K562 (cell line): ENCODE data around the gene ZNF500. TPM values are rescaled to one million over a fixed set of nuclear protein-coding genes. Genes with fewer than 3 reads are reported as not detected.

Experiments
- ATAC-seq: fragments of 200-7000 bp; cut with Tn5 transposase; 3 replicates; pipeline ENCODE4 v1.9.1; 2020; ENCODE audit warnings: moderate library complexity
- BruUV-seq: library from RNA; stranded (reverse); fragments of 400-500 nt; replicated peaks from 2 replicates; lab custom pipeline; 2021; lab: Mats Ljungman, UMichigan
- CTCF ChIA-PET: fragments of 300-600 bp; formaldehyde crosslinking; extraction: SDS; loops from one replicate; lab custom pipeline; 2021; ENCODE audit warnings: low intra/inter-chr PET ratio; lab: Yijun Ruan, JAX
- POLR2A ChIA-PET: fragments of 300-600, 350-650 bp; sonication (Branson Sonifier 250); formaldehyde crosslinking; extraction: SDS; loops from one replicate; lab custom pipeline; 2021; ENCODE audit warnings: antibody characterized with exemption, inconsistent platforms; lab: Yijun Ruan, JAX
- DNase-seq, 4 experiments: peaks; one replicate each; pipeline versions ENCODE4 v3.0.0 to v3.0.0-alpha.2; 2011 to 2018; ENCODE audit warnings: low spot score in 3 of 4, mixed read lengths in 3 of 4; ENCODE audit errors: extremely low read depth in 1 of 4
- FAIRE-seq: peaks from 2 replicates; lab custom pipeline; 2011; peaks lifted over from hg19 to GRCh38; lab: Jason Lieb, UNC
- H2AFZ ChIP-seq: 2 replicates; pipeline ENCODE4 v1.6.0; 2011; ENCODE audit warnings: low read depth, low read length, control low read depth, inconsistent platforms
- H3K27ac ChIP-seq: fragments of 200-600 bp; 3 replicates; pipeline ENCODE4 v1.8.0; 2011; ENCODE audit warnings: low read depth, mild to moderate bottlenecking, control low read depth, inconsistent platforms, low read length, moderate library complexity, mixed read lengths; ENCODE audit errors: extremely low read depth
- H3K27me3 ChIP-seq, 2 experiments: fragments of 300-600 bp in 1 of 2; 2 replicates in 1 of 2; 3 replicates in 1 of 2; pipeline versions ENCODE4 v1.6.0 to v1.8.0; 2011; ENCODE audit warnings: inconsistent platforms in 2 of 2, low read length in 2 of 2, mild to moderate bottlenecking in 1 of 2, mixed read lengths in 1 of 2, moderate library complexity in 1 of 2; ENCODE audit not compliant: control insufficient read depth in 2 of 2, insufficient read depth in 2 of 2
- H3K36me3 ChIP-seq: fragments of 300-600 bp; 3 replicates; pipeline ENCODE4 v1.8.0; 2011; ENCODE audit warnings: mild to moderate bottlenecking, low read length, inconsistent platforms; ENCODE audit not compliant: control insufficient read depth, insufficient read depth
- H3K4me1 ChIP-seq, 2 experiments: fragments of 200-600 bp in 1 of 2; replicated peaks in 1 of 2; 2 replicates in 1 of 2; 3 replicates in 1 of 2; pipeline versions ENCODE4 v1.5.1 to v1.8.0; 2011; ENCODE audit warnings: inconsistent platforms in 2 of 2, low read length in 2 of 2, mild to moderate bottlenecking in 1 of 2, mixed read lengths in 1 of 2, moderate library complexity in 1 of 2; ENCODE audit not compliant: control insufficient read depth in 2 of 2, insufficient read depth in 2 of 2
- H3K4me2 ChIP-seq: 2 replicates; pipeline ENCODE4 v1.6.1; 2011; ENCODE audit warnings: low read length, control low read depth, inconsistent platforms, mixed read lengths; ENCODE audit not compliant: insufficient read depth
- H3K4me3 ChIP-seq: fragments of 200-600 bp; sonication (generic), shearing (Covaris generic); 2 replicates; pipeline ENCODE4 v1.5.1; 2016; ENCODE audit warnings: control low read depth, inconsistent platforms
- H3K79me2 ChIP-seq: fragments of 200-600 bp; 3 replicates; pipeline ENCODE4 v1.8.0; 2011; ENCODE audit warnings: low read length, inconsistent platforms; ENCODE audit not compliant: control insufficient read depth, insufficient read depth
- H3K9ac ChIP-seq, 2 experiments: 2 replicates each; pipeline versions ENCODE4 v1.6.0 to v1.6.1; 2011; ENCODE audit warnings: low read depth in 2 of 2, low read length in 2 of 2, control low read depth in 1 of 2, inconsistent platforms in 1 of 2, mild to moderate bottlenecking in 1 of 2, mixed read lengths in 1 of 2; ENCODE audit not compliant: insufficient read depth in 1 of 2
- H3K9me1 ChIP-seq: one replicate; pipeline ENCODE4 v1.6.0; 2011; ENCODE audit warnings: inconsistent platforms, mild to moderate bottlenecking, low read length, moderate library complexity; ENCODE audit not compliant: control insufficient read depth, insufficient read depth
- H3K9me3 ChIP-seq: replicated peaks from 2 replicates; pipeline ENCODE4 v1.5.1; 2011; ENCODE audit warnings: low read depth, low read length, inconsistent platforms; ENCODE audit not compliant: control insufficient read depth, insufficient read depth
- H4K20me1 ChIP-seq: replicated peaks from 2 replicates; pipeline ENCODE4 v1.6.1; 2011; ENCODE audit warnings: low read length, inconsistent platforms, mixed read lengths; ENCODE audit not compliant: control insufficient read depth, insufficient read depth
- POLR2G ChIP-seq: fragments of 200-400 bp; formaldehyde crosslinking; IDR thresholded peaks from 2 replicates; pipeline ENCODE4 v1.6.1; 2017; ENCODE audit warnings: low read depth, mild to moderate bottlenecking, antibody characterized with exemption, low read length, moderate library complexity
- RFX7 ChIP-seq: fragments of 250-450 bp; sonication (Bioruptor Pico); IDR thresholded peaks from 2 replicates; pipeline ENCODE4 v1.5.1; 2021; ENCODE audit warnings: mild to moderate bottlenecking
- WGBS: fragments of 100-300 bp; shearing (Covaris generic); methylation state at CpG from one replicate; pipeline ENCODE4 v1.1.6; 2016; ENCODE audit warnings: low coverage, mixed read lengths; ENCODE audit not compliant: insufficient coverage; ENCODE audit errors: missing lambda C conversion rate; 5-methylcytosine and 5-hydroxymethylcytosine counted together
- in situ Hi-C: fragments of 300-500 bp; cut with MboI; formaldehyde crosslinking; loops from 4 replicates; pipeline ENCODE4 v1.15.0; 2018; ENCODE audit warnings: inconsistent platforms, mixed read lengths
- intact Hi-C: fragments of 100-400 bp; cut with micrococcal nuclease; formaldehyde crosslinking; loops from 2 replicates; pipeline ENCODE4 v1.14.2; 2022
- polyA plus RNA-seq, 8 experiments: library from polyadenylated mRNA; depleted of rRNA in 4 of 8; stranded (reverse) in 5 of 8; unstranded in 3 of 8; fragments of >200 nt; fragmentation: Nextera tagmentation in 2 of 8; fragmentation: Illumina TruSeq in 1 of 8; extraction: Ambion mirVana in 2 of 8; extraction: Trizol in 1 of 8; gene quantifications; 2 replicates each; pipeline versions ENCODE4 v1.2.1 to v1.2.3, GENCODE V29; 2011 to 2014; ENCODE audit warnings: inconsistent platforms in 1 of 8, missing spikeins in 1 of 8
- total RNA-seq, 7 experiments: library from RNA; depleted of rRNA in 6 of 7; stranded (reverse); fragments of >200 nt in 6 of 7; fragmentation: Illumina TruSeq in 2 of 7; extraction: Trizol in 2 of 7; gene quantifications; 2 replicates each; pipeline versions ENCODE4 v1.2.1 to v1.2.3, GENCODE V29; 2011 to 2021; ENCODE audit warnings: low replicate concordance in 1 of 7
- TF ChIP-seq, protein P1 (sequence below): sonication (generic); formaldehyde crosslinking; IDR thresholded peaks from 2 replicates; pipeline ENCODE4 v1.8.1; 2023; ENCODE audit warnings: mild to moderate bottlenecking, missing genetic modification reagents
- TF ChIP-seq, protein P2 (sequence below): IDR thresholded peaks from 2 replicates; pipeline ENCODE4 v1.6.1; 2012; ENCODE audit warnings: low read depth, low read length, improper control_type of control experiment, borderline replicate concordance

Gene ZNF500
- total and polyA plus RNA-seq, 9 of the 15 experiments (the other 6 are each of a cell fraction or from before 2014, with no cell fraction given) = 0.80 to 20.8 (median 5.3) TPM

DNA sequence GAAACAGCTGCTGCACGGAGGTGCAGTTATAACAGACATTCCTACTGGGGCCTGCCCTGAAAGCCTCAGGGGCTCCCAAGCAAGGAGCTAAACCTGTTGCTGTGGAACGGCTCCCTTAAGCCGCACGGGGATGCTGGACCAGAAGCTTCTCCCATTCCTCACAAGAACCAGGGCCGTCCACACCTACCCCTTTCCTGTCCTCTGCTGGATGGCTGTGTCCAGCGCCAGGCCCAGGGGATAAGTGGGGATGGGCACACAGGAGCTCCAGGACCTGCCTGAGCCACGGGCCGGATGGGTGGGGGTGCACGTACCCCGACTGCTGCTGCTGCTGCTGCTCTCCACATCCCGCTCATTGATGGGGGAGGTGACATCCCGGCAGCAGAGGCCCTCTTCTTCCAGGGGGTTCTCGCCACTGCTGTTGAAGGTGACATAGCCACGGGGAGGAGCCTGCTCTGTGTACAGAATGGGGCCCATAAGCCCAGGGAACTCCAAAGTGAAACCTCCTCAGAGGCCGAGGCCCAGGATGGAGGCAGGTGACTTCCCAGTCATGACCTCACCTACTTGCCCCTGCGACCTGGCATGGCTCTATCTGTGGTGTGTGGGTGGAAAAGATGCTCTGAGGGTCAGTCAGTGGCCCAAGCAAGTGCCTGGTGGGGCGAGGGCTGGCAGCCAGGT is 65.0 kb downstream of the ZNF500 start:
- 81% methylated on average over 15 of the region's 17 CpGs for WGBS
- H3K9me3 ChIP-seq = no peaks in the 10 kb centered on the region
- FAIRE-seq (no peak), ATAC-seq (no peak), DNase-seq (no peak)
- H2AFZ ChIP-seq = no peak overlapping the region
- no peak overlapping the region for H3K27ac ChIP-seq
- no peaks in the 10 kb centered on the region for H4K20me1 ChIP-seq
- peaks cover 3% of the 10 kb centered on the region for H3K9me1 ChIP-seq
- H3K27me3 ChIP-seq = no peaks in the 10 kb centered on the region
- peaks cover 3 to 19% of the 10 kb centered on the region in 2 experiments; a peak in 3 of 5 replicates for H3K4me1 ChIP-seq
- ChIA-PET CTCF (no interaction called here), POLR2A (interaction anchor here (0.6 to 1.3 kb wide), 5 partner anchors 8 to 326 kb away, joined by 3 to 4 read pairs (median 3); partner anchors contain the start of gene ROGDI)
- TF ChIP-seq POLR2G = 0 out of 2 replicates have a peak, but pooled peaks have one; percentile 33
- TF ChIP-seq RFX7 (CRISPR knock-in tag) = no peak
- no TSS peak for BruUV-seq
- intact Hi-C loops = no loop called here
- no peak overlapping the region for H3K4me3 ChIP-seq
- H3K9ac ChIP-seq = 0 out of 4 replicates have a peak overlapping the region, but pooled peaks of 1 of the 2 experiments have one; percentile 19
- no peaks in the 10 kb centered on the region for H3K79me2 ChIP-seq
- peaks cover 89% of the 10 kb centered on the region; the same call in 2 of the 3 replicates for H3K36me3 ChIP-seq
- in situ Hi-C loops = no loop called here
- no peak overlapping the region for H3K4me2 ChIP-seq

GRCh38 chr16:4700997-4701743 is 65.8 kb downstream of the ZNF500 start:
- no peak overlapping the region; a peak in 1 of 4 replicates for H3K9ac ChIP-seq
- no peak overlapping the region for H2AFZ ChIP-seq
- H3K4me2 ChIP-seq = no peak overlapping the region
- H3K36me3 ChIP-seq = peaks cover 89% of the 10 kb centered on the region; the same call in 2 of the 3 replicates
- H3K79me2 ChIP-seq = no peaks in the 10 kb centered on the region
- TF ChIP-seq, protein P1, sequence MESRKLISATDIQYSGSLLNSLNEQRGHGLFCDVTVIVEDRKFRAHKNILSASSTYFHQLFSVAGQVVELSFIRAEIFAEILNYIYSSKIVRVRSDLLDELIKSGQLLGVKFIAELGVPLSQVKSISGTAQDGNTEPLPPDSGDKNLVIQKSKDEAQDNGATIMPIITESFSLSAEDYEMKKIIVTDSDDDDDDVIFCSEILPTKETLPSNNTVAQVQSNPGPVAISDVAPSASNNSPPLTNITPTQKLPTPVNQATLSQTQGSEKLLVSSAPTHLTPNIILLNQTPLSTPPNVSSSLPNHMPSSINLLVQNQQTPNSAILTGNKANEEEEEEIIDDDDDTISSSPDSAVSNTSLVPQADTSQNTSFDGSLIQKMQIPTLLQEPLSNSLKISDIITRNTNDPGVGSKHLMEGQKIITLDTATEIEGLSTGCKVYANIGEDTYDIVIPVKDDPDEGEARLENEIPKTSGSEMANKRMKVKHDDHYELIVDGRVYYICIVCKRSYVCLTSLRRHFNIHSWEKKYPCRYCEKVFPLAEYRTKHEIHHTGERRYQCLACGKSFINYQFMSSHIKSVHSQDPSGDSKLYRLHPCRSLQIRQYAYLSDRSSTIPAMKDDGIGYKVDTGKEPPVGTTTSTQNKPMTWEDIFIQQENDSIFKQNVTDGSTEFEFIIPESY (CRISPR knock-in tag) = peak; percentile 58; the same call in 1 of the 2 replicates
- TF ChIP-seq, protein P2, sequence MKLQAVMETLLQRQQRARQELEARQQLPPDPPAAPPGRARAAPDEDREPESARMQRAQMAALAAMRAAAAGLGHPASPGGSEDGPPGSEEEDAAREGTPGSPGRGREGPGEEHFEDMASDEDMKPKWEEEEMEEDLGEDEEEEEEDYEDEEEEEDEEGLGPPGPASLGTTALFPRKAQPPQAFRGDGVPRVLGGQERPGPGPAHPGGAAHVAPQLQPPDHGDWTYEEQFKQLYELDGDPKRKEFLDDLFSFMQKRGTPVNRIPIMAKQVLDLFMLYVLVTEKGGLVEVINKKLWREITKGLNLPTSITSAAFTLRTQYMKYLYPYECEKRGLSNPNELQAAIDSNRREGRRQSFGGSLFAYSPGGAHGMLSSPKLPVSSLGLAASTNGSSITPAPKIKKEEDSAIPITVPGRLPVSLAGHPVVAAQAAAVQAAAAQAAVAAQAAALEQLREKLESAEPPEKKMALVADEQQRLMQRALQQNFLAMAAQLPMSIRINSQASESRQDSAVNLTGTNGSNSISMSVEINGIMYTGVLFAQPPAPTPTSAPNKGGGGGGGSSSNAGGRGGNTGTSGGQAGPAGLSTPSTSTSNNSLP = no peak
- ATAC-seq (no peak), FAIRE-seq (no peak), DNase-seq (no peak)
- ChIA-PET CTCF (no interaction called here), POLR2A (interaction anchor here (0.7 to 1.3 kb wide), 4 partner anchors 9 to 221 kb away, joined by 3 read pairs; partner anchors contain the start of gene ROGDI)
- in situ Hi-C loops (no loop called here), intact Hi-C loops (no loop called here)
- H4K20me1 ChIP-seq = 0 out of 2 replicates have a peak, but pooled peaks cover 1% of the 10 kb centered on the region
- H3K27ac ChIP-seq = no peak overlapping the region
- H3K4me1 ChIP-seq = peaks cover 3 to 27% of the 10 kb centered on the region in 2 experiments; a peak in 3 of 5 replicates
- H3K9me1 ChIP-seq = peaks cover 3% of the 10 kb centered on the region
- H3K27me3 ChIP-seq = no peaks in the 10 kb centered on the region
- no peak overlapping the region for H3K4me3 ChIP-seq
- no peaks in the 10 kb centered on the region for H3K9me3 ChIP-seq
- BruUV-seq = no TSS peak
- 91% methylated on average over 28 of the region's 33 CpGs for WGBS
